Measurements from ENCODE around the gene C9orf40.
A peak's percentile ranks its signal among the peaks of the same experiment; 100 is the strongest.

C9orf40 gene

GRCh38 chr9:74946686-74947085 lies 6.0 kb downstream of the C9orf40 start:
- DNase-seq (ENCODE audit: extremely low spot score, insufficient read length, low read depth) (no peak), FAIRE-seq (peak; percentile 46)

GRCh38 chr9:74942801-74943200 lies 9.9 kb downstream of the C9orf40 start:
- FAIRE-seq (no peak), DNase-seq (ENCODE audit: extremely low spot score, insufficient read length, low read depth) (no peak)

- DNase-seq (ENCODE audit: extremely low spot score, insufficient read length, low read depth) (no peak), FAIRE-seq (no peak)
Measured at GRCh38 chr9:74940600-74940999, 12.1 kb downstream of the C9orf40 start.

GRCh38 chr9:74935008-74935407 lies 17.7 kb downstream of the C9orf40 start:
- no peak for FAIRE-seq
- DNase-seq (ENCODE audit: extremely low spot score, insufficient read length, low read depth) = no peak

GRCh38 chr9:74921737-74922136 lies 31.0 kb downstream of the C9orf40 start:
- DNase-seq (ENCODE audit: extremely low spot score, insufficient read length, low read depth) = no peak
- FAIRE-seq = no peak

- DNase-seq (ENCODE audit: extremely low spot score, insufficient read length, low read depth) = no peak
- no peak for FAIRE-seq
Measured at GRCh38 chr9:74920944-74921626, 31.6 kb downstream of the C9orf40 start.

GRCh38 chr9:74910036-74910435 lies 42.7 kb downstream of the C9orf40 start:
- FAIRE-seq = no peak
- no peak for DNase-seq (ENCODE audit: extremely low spot score, insufficient read length, low read depth)

GRCh38 chr9:74908665-74909064 lies 44.0 kb downstream of the C9orf40 start:
- DNase-seq (ENCODE audit: extremely low spot score, insufficient read length, low read depth) = no peak
- FAIRE-seq = no peak

GRCh38 chr9:74907085-74907484 lies 45.6 kb downstream of the C9orf40 start:
- FAIRE-seq = no peak
- DNase-seq (ENCODE audit: extremely low spot score, insufficient read length, low read depth) = no peak

GRCh38 chr9:74901001-74901400 lies 51.7 kb downstream of the C9orf40 start:
- FAIRE-seq (no peak), DNase-seq (ENCODE audit: extremely low spot score, insufficient read length, low read depth) (no peak)
